GM20431 (cell line): Measurements from ENCODE around the gene FBXO11.

Experiments used
- in situ Hi-C: fragments of 300-500 bp; cut with MseI, MboI; formaldehyde crosslinking; loops from one replicate; pipeline ENCODE4 v1.15.0; 2020; ENCODE audit warnings: low sequenced_read_pairs; ENCODE audit not compliant: unreplicated experiment

Gene FBXO11

DNA sequence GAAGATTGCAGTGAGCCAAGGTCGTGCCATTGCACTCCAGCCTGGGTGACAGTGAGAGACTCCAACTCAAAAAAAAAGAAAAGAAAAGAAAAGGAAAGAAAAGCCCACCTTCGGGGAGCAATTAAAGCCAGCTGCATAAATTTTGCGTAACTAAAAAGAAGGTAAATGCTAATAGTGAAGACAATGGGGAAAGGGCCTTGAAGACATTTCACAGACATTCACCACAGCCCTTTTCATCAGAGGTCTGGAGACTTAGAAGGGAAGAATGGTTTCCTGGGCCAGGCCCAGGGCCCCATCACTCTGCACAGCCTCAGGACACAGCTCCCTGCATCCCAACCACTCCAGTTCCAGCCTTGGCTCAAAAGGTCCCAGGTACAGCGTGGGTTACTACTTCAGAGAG is 158.4 kb downstream of the FBXO11 start:
- in situ Hi-C loops: no loop called here

GRCh38 chr2:47744074-47744473 is 162.2 kb downstream of the FBXO11 start:
- in situ Hi-C loops: no loop called here

- in situ Hi-C loops: no loop called here
Observed at GRCh38 chr2:47741637-47742036, 164.7 kb downstream of the FBXO11 start.

DNA sequence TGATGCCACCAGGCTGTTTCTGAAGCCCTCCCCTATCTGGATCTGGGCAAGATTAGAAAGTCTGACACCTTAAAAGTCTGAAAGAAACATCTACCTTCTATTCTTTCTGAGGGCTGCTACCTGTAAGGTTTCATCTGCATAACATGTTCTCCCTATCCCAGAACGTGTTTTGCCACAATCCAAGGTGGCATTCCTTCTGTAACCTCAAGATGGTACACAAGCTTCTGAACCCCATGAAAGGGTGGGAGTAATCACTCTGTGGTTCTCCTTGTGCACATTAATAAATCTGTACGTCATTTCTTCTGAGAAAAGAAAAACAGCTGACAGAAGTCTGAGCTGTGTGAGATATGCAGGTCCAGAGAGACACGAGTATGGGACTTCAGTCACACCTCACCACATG is 165.2 kb downstream of the FBXO11 start:
- in situ Hi-C loops: no loop called here
